Measurements from ENCODE around the gene PLA2G10.
A peak's percentile ranks its signal among the peaks of the same experiment; 100 is the strongest.
"Not testable (repeated sequence)": the region's sequence is repeated elsewhere in the genome, so short reads cannot be mapped to it uniquely, and the experiment has no call there.

Gene PLA2G10

GRCh38 chr16:14658063-14658462, 36.0 kb downstream of the PLA2G10 start:
- no peak for DNase-seq

- DNase-seq = no peak
Observed at GRCh38 chr16:14652726-14653125, 41.4 kb downstream of the PLA2G10 start.

- no peak for DNase-seq
Observed at GRCh38 chr16:14650629-14651028, 43.5 kb downstream of the PLA2G10 start.

- no peak for DNase-seq
Observed at GRCh38 chr16:14649816-14650215, 44.3 kb downstream of the PLA2G10 start.

GRCh38 chr16:14641926-14642325, 52.2 kb downstream of the PLA2G10 start:
- no peak for DNase-seq

- no peak for DNase-seq
Observed at GRCh38 chr16:14641206-14641605, 52.9 kb downstream of the PLA2G10 start.

GRCh38 chr16:14640538-14640937, 53.6 kb downstream of the PLA2G10 start:
- DNase-seq = no peak

- DNase-seq = not testable (repeated sequence)
Observed at GRCh38 chr16:14636951-14637240, 57.2 kb downstream of the PLA2G10 start.

- not testable (repeated sequence) for DNase-seq
Observed at GRCh38 chr16:14636179-14636950, 57.7 kb downstream of the PLA2G10 start.

- no peak for DNase-seq
Observed at GRCh38 chr16:14635395-14636165, 58.5 kb downstream of the PLA2G10 start.

GRCh38 chr16:14634389-14634725, 59.8 kb downstream of the PLA2G10 start:
- no peak for DNase-seq

- peak; percentile 91 for DNase-seq
Observed at GRCh38 chr16:14632693-14633569, 61.2 kb downstream of the PLA2G10 start, which contains the start of gene BFAR. BFAR (plus strand) TSS chr16:14632951; CDS start chr16:14644347, 11,396 bp downstream.

- DNase-seq = peak; percentile 54
Observed at GRCh38 chr16:14630620-14631330, 63.3 kb downstream of the PLA2G10 start.

GRCh38 chr16:14629919-14630619, 64.0 kb downstream of the PLA2G10 start, which contains the start of gene PARN:
PARN (minus strand) TSS chr16:14630260; CDS start chr16:14630125, 135 bp downstream.
- DNase-seq = peak; percentile 84

GRCh38 chr16:14629612-14629918, 64.5 kb downstream of the PLA2G10 start:
- DNase-seq = no peak

GRCh38 chr16:14628806-14629611, 65.1 kb downstream of the PLA2G10 start:
- no peak for DNase-seq

GRCh38 chr16:14627078-14627477, 67.0 kb downstream of the PLA2G10 start:
- no peak for DNase-seq

Measured in GOT3 (cell line).